ENCODE data around the gene SLC24A4. TPM values are rescaled to one million over a fixed set of nuclear protein-coding genes. Genes with fewer than 3 reads are reported as not detected.

The SLC24A4 gene
- total and polyA plus RNA-seq, 10 donors, result 0.29 to 8.9 (median 4.2) TPM

DNA sequence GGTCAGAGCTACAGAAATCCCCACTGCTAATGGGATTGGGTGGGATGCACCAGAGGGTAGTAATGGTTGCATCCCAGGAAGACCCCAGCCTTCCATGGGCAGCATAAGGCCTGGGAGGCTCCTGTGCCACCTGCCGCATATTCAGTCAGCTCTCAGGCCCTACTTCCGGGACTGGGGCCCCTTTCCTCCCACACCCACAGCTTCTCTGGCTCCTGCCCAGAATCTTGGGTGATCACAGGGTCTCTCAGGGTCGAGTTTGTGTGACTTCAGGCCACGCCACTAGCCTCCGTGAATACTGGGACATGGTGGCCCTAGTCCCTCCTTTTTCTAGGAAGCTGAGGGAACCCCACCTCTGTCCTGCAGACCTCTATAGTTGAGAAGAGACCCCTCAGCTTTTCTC is 123.8 kb downstream of the SLC24A4 start:
- no peaks in the 10 kb centered on the region for H3K36me3 ChIP-seq
- H3K4me3 ChIP-seq, result no peak overlapping the region
- no peak overlapping the region for H3K27ac ChIP-seq
- 45 to 54% (median 48%) methylated on average over 4 to 5 of the region's 5 CpGs for WGBS, 5 donors
- DNase-seq, result peak; percentile 42
- no peaks in the 10 kb centered on the region for H3K27me3 ChIP-seq (replicated peaks in 1 of 7)
- H3K9me3 ChIP-seq, result peaks cover 0 to 7% (median 0%) of the 10 kb centered on the region in 8 donors
- peaks cover 0 to 34% (median 14%) of the 10 kb centered on the region in 6 donors for H3K4me1 ChIP-seq
- TF ChIP-seq POLR2AphosphoS5 (IDR thresholded peaks at IDR 0.05) (no peak), POLR2A (IDR thresholded peaks at IDR 0.05) (no peak)
- TF ChIP-seq, protein P1, sequence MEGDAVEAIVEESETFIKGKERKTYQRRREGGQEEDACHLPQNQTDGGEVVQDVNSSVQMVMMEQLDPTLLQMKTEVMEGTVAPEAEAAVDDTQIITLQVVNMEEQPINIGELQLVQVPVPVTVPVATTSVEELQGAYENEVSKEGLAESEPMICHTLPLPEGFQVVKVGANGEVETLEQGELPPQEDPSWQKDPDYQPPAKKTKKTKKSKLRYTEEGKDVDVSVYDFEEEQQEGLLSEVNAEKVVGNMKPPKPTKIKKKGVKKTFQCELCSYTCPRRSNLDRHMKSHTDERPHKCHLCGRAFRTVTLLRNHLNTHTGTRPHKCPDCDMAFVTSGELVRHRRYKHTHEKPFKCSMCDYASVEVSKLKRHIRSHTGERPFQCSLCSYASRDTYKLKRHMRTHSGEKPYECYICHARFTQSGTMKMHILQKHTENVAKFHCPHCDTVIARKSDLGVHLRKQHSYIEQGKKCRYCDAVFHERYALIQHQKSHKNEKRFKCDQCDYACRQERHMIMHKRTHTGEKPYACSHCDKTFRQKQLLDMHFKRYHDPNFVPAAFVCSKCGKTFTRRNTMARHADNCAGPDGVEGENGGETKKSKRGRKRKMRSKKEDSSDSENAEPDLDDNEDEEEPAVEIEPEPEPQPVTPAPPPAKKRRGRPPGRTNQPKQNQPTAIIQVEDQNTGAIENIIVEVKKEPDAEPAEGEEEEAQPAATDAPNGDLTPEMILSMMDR (IDR thresholded peaks at IDR 0.05 in 8 of 11, conservative IDR thresholded peaks at IDR 0.05 in 3 of 11), result no peak
- intact Hi-C loops (cut with DNase I; ENCODE audit: low total_unique reads), result no loop called here

DNA sequence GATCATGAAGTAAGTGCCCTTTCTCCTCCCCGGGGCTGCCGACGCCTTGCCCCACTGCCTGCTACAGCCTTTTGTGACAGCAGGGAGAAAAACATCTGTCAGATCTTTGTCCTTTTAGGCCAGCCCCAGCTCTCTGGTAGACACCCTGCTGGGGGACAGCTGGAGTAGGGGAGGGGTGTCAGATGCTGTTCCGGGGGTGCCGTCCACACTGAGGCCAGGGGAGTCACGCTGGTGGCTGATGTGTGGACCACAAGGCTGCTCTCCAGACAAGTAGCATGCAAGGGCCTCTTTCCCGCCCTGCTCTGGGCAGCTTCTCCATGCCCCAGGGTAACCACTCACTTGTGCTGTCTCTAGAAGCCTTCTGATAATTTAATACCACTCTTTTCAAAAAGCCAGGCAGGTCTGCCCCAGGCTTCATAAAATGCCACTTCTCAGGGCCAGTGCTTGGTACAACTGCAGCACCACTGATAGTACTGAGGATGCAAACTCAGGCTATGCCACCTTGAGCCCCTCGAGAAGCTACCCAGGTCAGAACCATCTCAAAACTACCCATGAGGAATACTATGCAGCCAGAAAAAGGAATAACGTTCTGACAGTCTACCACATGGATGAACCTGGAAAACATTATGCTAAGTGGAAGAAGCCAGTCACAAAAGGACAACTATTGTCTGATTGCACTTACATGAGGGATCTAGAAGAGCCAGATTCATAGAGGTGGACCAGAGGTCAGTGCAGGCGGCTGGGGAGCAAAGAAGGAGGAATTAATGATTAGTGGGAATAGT is 124.6 kb downstream of the SLC24A4 start:
- Histone ChIP-seq H3K27me3 (replicated peaks in 1 of 7) (no peaks in the 10 kb centered on the region), H3K9me3 (peaks cover 0 to 7% (median 0%) of the 10 kb centered on the region in 8 donors), H3K27ac (no peak overlapping the region), H3K4me3 (no peak overlapping the region), H3K36me3 (no peaks in the 10 kb centered on the region), H3K4me1 (peaks cover 0 to 33% (median 13%) of the 10 kb centered on the region in 6 donors)
- peak; percentile 50 for DNase-seq
- 88 to 94% (median 92%) methylated on average over 9 to 10 of the region's 10 CpGs for WGBS, 5 donors
- intact Hi-C loops (cut with DNase I; ENCODE audit: low total_unique reads), result no loop called here
- no peak for TF ChIP-seq POLR2A (IDR thresholded peaks at IDR 0.05)
- TF ChIP-seq, protein P1 (IDR thresholded peaks at IDR 0.05 in 8 of 11, conservative IDR thresholded peaks at IDR 0.05 in 3 of 11), result no peak
- TF ChIP-seq POLR2AphosphoS5 (IDR thresholded peaks at IDR 0.05), result no peak

GRCh38 chr14:92448786-92449185 is 125.8 kb downstream of the SLC24A4 start:
- intact Hi-C loops (cut with DNase I; ENCODE audit: low total_unique reads), result no loop called here
- H3K36me3 ChIP-seq, result no peaks in the 10 kb centered on the region
- WGBS, 5 donors, result 82 to 97% (median 94%) methylated on average over 5 to 6 of the region's 6 CpGs
- peak; percentile 51 for DNase-seq
- H3K27ac ChIP-seq, result no peak overlapping the region
- H3K9me3 ChIP-seq, result peaks cover 0 to 7% (median 0%) of the 10 kb centered on the region in 8 donors
- TF ChIP-seq POLR2A (IDR thresholded peaks at IDR 0.05) (no peak), POLR2AphosphoS5 (IDR thresholded peaks at IDR 0.05) (no peak)
- TF ChIP-seq, protein P1 (IDR thresholded peaks at IDR 0.05 in 8 of 11, conservative IDR thresholded peaks at IDR 0.05 in 3 of 11), result no peak
- peaks cover 0 to 34% (median 11%) of the 10 kb centered on the region in 6 donors for H3K4me1 ChIP-seq
- H3K4me3 ChIP-seq, result no peak overlapping the region
- H3K27me3 ChIP-seq (replicated peaks in 1 of 7), result no peaks in the 10 kb centered on the region

DNA sequence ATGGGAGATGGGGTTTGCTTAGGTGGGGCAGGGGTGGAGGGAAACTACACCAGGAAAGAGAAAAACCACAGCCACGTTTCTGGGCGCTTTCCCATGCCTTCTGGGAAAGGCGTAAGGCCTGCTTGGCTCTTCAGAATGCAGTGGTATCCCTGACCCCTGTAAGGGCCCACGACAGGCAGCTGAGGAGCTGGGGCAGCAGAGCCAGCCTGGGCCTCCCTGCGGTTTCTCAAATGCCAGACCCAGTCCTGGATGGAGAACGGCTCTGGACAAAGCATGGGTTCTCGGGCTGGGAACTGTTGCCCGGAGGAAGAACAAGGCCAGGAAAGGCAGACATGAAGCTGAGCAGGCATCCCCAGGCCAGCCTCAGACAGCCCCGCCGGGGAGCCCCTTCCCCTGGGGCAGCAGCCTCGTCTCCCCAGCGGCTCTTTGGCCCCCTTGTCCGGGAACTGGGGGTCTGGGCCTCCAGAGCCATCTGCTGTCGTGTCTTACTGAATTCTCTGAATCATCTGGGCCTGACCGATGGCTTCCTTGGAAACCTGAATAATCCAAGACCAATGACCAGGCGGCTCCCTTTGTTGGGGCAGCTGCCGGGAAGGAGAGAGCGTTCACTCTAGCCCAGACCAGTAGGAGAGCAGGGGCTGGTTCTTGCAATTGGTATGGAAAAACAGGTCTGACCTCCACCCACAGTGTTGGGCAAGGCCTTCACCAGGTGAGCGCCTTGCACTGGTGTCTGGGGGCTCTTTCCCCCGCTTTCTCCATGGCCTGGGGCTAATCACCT is 126.6 kb downstream of the SLC24A4 start:
- TF ChIP-seq POLR2AphosphoS5 (IDR thresholded peaks at IDR 0.05), result no peak
- no peak for TF ChIP-seq POLR2A (IDR thresholded peaks at IDR 0.05)
- TF ChIP-seq, protein P1 (IDR thresholded peaks at IDR 0.05 in 8 of 11, conservative IDR thresholded peaks at IDR 0.05 in 3 of 11), result no peak
- Histone ChIP-seq H3K27ac (no peak overlapping the region), H3K4me1 (peaks cover 0 to 34% (median 11%) of the 10 kb centered on the region in 6 donors), H3K9me3 (peaks cover 0 to 7% (median 0%) of the 10 kb centered on the region in 8 donors), H3K4me3 (no peak overlapping the region), H3K27me3 (replicated peaks in 1 of 7) (no peaks in the 10 kb centered on the region), H3K36me3 (no peaks in the 10 kb centered on the region)
- intact Hi-C loops (cut with DNase I; ENCODE audit: low total_unique reads), result no loop called here
- peak; percentile 68 for DNase-seq
- WGBS, 5 donors, result 85 to 93% (median 89%) methylated on average over 13 to 20 of the region's 20 CpGs

Measured in spleen (tissue), 11 donors.